Activated naive CD4-positive, alpha-beta T cell treated with Interleukin-2 at 50 U/mL for 16 hours (primary cell): ENCODE measurements around the gene RABL6.
"Not testable (repeated sequence)": the region's sequence is repeated elsewhere in the genome, so short reads cannot be mapped to it uniquely, and the experiment has no call there.

Source experiments
- DNase-seq: peaks from one replicate; pipeline ENCODE4 v3.0.0-alpha.2; 2020

The RABL6 gene

DNA sequence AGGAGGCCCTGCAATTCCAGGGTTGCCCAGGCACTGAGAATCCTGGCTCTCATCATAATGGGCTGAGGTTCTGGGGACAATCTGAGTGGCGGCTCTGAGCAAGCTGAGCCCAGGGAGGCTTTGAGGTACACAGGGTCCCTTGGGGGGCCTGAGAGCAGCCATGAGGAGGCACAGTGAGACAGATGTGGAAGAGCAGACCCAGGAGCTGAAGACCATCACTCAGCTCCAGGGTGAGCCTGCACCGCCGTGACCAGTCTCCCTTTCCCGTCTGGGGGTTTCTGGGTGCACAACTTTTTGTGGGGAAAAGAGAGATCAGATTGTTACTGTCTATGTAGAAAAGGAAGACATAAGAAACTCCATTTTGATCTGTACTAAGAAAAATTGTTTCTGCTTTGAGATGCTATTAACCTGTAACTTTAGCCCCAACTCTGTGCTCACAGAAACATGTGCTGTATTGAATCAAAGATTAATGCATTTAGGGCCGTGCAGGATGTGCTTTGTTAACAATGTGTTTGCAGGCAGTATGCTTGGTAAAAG, 11.4 kb upstream of the RABL6 start, which contains the start of gene CCDC183:
TSS of gene CCDC183 (plus strand) at position 101 of the 537 bp plus-strand sequence. CDS start at position 161, 60 bp downstream.
- DNase-seq, result no peak

DNA sequence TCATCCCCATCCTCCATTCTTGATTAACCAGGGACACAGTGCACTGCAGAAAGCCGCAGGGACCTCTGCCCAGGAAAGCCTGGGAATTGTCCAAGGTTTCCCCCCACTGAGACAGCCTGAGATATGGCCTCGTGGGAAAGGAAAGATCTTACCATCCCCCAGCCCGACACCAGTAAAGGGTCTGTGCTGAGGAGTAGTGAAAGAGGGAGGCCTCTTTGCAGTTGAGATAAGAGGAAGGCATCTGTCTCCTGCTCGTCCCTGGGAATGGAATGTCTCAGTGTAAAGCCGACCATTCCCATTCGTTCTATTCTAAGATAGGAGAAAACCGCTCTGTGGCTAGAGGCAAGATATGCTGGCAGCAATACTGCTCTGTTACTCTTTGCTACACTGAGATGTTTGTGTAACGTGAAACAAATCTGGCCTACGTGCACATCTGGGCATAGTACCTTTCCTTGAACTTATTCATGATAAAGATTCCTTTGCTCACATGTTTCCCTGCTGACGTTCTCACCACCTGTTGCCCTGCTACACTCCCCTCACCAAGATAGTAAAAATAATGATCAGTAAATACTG, 10.9 kb upstream of the RABL6 start:
- not testable (repeated sequence) for DNase-seq

DNA sequence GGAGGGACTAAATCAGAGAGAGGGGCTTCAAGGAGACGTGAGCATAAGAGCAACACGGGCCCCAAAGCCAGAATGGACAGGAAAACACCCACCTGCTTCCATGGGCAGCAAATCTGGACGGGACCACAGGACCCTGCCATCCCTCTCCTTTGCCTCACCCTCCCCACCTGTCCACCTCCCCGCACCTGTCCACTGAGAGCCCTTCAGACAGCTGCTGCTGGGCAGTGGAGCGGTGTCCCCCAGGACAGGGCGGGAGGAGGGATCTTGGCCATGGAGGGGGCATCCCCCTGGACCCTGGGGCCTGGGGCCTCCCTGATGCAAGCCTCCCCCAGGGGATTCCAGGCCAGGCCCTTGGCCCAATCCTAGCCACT, 9.1 kb upstream of the RABL6 start:
- DNase-seq, result no peak

DNA sequence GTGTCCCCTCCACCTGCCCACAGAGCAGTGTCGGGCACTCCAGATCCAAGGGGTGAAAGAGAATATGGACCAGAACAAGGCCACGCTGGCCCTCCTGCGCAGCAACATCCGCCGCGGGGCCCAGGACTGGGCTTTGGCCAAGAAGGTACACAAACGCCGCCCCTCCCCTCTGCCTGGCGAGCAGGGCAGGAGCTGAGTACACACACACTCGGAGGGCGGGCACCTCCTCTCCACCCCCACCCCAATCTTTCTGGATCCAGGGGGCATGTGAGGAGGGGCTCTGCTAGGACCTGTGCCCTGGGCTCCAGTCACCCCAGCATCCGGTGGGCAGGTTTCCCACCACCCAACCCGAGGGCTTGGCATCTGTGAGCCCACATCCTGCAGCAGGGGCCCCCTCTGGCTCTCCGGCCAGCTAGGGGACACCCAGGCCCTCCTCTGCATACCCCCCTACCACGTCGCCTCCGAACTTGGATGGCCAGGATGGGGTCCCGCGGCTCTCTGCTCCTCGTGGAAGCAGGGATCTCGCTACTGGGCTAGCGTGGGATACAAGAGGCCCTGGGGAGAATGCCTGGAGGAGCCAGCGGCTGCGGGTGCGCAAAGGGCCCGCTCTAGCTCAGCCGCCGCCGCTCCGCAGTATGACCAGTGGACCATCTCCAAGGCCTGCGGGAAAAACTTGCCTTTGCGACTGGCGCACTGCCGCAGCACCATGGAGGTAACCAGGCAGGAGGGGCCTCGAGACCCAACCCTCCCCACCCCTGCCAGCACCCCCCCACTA, 8.5 kb upstream of the RABL6 start:
- DNase-seq, result no peak

DNA sequence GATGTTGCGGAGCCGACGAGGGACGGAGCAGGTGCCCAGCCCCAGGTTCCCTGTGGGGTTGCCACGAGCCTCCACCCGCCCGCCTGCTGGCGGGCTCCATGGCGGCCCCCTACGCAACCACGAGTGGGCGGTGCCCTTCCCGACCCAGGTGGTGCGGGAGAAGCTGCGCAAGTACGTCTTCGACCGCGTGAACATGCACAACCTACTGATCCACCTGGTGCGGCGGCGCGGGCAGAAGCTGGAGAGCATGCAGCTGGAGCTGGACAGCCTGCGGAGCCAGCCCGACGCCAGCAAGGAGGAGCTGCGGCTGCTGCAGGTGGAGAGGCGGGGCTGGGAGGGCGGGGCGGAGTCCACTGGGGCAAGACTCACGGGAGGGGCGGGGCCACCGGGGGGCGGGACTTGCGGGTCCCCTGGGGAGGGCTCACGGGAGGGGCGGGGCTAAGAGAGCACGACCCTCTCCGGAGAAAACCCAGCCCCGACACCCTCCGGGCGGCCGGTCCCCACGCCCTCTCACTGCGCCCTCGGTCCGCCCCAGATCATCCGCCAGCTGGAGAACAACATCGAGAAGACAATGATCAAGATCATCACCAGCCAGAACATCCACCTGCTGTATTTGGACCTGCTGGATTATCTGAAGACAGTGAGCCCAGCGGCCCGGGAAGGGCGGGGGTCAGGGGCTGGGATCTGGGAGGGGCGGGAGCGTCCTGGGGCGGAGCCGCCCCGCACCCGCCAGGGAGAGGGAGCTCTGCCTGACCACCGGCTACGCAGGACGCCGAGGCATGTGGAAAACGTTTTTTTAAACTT, 7.7 kb upstream of the RABL6 start:
- peak; percentile 84 for DNase-seq

DNA sequence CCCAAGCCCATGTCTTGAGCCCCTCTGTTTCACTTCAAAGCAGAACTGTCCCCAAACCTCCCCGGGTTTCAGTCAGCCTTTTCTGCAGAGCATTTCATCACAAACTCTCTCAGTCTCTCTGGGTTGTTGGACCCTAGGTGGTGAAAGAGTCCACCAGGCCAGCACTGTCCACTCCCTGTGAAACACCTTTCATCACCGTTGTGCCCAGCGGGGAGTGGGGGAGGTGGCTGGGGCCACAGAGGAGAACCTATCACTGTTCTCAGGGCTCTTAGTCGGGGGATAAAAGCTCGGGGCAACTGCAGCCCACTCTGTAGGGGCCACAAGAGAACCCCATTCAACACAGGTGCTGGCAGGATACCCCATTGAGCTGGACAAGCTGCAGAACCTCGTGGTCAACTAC, 5.4 kb upstream of the RABL6 start:
- DNase-seq, result no peak

DNA sequence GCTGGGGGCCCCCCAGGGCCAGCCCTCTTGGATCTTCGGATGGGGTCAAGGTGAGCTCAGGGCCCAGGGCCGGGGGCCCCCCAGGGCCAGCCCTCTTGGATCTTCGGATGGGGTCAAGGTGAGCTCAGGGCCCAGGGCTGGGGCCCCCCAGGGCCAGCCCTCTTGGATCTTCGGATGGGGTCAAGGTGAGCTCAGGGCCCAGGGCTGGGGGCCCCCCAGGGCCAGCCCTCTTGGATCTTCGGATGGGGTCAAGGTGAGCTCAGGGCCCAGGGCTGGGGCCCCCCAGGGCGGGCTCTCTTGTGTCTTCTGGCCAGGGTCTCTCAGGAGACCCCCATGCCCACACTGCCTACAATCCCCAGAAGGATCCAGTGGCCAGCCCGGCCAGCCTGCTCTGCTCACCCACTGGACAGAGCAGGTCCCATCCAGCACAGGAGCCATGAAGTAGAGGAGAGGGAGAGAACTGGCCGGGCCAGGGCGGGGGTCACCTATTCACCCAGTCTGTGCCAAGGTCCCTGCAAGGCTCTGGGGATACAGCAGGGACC, 4.7 kb upstream of the RABL6 start:
- not testable (repeated sequence) for DNase-seq

DNA sequence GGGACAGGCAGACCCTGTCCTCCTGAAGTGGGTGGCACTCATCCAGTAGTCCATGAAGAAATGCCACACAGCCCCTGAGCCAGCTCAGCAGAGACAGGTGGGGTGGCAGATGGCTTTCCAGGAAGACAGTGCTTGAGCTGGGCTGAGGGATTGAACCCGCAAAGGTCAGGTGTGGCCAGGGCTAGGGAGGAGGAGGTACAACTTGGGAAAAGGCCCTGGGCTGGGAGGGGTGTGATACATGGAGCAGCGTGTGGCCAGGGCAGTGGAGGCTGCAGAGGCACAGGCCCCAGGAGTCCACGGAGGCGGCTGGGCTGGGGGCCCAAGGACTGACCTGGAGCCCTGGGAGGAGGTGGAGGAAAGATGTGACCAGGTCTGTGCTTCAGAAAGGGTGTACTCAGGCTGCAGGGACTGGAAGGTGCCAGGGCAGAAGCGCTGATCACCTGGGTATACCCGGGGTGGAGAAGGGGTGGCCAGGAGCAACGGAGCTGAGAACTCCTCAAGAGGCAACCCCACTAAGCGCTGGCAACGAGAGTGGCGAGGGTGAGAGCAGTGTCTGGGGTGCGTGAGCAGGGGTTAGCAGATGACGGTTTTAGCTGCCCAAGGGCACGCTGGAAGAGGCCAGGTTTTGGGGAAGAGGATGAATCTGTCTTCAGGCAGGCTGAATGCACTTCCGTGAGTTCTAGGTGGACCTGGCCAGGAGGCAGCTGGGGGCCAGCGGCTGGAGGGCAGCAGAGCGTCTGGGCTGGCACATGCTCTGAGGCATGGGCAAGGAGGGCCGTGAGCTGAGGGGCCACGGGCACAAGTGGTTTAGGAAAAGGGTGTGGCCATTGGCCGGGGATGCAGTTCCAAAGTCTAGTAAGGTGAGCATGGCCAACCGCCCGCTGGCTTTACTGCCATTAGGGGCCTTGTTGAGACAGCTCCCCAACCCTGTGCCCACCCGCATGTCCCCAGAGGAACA, 3.9 kb upstream of the RABL6 start:
- no peak for DNase-seq

DNA sequence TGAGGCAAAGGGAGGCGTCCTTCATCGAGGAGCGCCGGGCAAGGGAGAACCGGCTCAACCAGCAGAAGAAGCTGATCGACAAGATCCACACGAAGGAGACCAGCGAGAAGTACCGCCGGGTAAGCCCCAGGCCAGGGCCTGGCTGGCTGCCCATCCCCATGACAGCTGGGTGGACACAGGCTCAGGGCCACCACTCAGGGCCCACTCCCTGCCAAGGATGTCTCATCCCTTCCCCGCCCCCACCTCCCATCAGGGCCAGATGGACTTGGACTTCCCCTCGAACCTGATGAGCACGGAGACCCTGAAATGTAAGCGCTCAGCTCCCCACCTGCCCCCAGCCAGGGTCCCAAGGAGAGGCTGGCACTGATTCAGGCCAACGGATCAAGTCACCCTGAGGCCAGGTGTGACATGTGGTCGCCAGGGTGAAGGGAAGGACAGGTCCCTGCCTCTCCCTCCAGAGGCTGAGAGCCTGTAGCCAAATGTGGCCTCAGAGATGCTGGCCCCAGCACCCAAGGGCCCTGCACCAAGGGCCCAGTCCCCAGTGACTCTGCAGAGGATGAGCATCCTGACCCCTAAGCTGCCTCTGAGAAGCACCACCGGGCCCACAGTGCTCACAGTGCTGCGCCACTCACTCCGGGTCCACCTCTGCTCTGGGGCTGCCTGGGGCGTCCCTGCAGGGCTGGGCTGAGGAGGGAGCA, 3.1 kb upstream of the RABL6 start:
- no peak for DNase-seq

DNA sequence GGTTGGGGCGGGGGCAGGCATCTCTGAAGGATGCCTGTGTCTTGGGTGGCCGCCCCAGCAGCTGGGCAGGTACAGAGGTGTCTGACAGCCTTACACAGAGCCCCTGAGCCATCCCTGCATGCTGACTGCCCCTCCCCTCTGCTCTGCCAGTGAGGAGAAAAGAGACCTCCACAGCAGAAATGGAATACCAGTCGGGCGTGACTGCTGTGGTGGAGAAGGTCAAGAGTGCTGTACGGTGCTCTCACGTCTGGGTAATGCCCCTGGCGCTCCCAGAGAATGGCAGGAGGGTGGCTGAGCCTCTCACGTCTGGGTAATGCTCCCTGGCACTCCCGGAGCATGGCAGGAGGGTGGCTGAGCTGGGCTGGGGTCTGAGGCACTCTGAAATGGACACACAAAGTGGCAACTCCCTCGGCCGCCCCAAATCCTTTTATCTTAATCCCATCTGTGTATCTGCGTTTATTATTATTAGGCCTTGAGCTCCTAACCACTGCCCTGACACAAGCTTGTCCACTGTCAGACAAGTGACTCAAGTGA, 2.5 kb upstream of the RABL6 start:
- DNase-seq, result no peak

DNA sequence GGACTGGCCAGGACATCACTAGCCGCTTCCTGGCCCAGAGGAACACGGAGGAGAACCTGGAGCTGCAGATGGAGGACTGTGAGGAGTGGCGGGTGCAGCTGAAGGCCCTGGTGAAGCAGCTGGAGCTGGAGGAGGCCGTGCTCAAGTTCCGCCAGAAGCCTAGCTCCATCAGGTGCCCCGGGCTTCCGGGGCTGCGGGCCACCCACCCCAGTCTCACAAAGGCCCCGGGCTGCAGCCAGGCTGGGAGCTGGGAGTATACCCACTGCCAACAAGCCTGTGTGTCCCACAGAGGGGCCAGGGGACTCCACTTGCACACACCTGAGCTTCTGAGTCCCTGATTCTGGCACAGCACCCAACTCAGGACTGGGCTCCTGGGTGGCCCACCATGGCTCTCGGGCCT, 1.7 kb upstream of the RABL6 start:
- no peak for DNase-seq

DNA sequence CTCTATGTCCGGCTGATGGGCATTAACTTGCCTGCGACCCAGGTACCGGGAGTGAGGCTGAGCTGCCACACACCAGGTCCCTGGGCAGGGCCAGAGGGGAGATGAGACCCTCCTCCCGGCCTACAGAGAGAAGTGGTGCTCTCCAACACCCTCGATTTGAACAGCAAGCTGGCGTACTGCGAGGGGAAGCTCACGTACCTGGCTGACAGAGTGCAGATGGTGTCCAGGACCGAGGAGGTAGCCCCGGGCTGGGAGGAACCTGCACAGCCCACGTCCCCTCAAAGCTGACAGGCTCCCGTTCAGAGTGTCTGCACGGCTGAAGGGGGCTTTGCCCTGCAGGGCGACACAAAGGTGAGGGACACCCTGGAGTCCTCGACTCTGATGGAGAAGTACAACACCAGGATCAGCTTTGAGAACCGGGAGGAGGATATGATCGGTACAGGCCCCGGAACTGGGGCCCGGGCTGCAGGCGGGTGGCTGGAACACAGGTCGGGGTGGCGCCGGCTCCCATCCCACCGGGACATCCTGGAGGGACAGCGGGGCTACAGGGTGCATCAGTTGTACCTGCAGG, 1.0 kb upstream of the RABL6 start:
- no peak for DNase-seq

DNA sequence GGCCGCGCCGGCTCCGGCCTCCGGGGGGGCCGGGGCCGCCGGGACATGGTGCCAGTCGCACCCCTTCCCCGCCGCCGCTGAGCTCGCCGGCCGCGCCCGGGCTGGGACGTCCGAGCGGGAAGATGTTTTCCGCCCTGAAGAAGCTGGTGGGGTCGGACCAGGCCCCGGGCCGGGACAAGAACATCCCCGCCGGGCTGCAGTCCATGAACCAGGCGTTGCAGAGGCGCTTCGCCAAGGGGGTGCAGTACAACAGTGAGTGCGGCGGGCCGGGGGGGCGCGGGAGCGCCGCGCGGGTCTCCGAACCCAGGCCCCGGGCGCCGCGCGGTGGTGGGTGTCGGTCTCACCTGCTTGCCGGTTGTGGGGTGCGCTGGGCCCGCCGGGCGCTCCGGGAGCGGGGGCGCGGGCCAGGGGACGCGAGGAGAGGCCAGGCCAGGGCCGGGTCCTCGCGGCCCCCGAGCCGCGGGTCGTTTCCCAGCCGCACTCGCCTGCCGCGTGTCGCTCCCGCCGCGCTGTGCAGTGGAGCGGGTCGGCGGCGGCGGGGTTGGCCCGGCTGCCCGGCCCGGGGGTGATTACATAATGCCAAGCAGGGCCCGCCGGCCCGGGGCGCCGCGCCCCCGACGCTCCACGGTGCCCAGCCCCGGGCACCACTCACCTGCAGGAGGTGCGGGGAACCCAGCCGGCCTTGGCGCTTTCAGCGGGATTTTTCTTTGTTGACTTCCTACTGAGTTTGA, 492 bp downstream of the RABL6 start:
- DNase-seq, result peak; percentile 55

DNA sequence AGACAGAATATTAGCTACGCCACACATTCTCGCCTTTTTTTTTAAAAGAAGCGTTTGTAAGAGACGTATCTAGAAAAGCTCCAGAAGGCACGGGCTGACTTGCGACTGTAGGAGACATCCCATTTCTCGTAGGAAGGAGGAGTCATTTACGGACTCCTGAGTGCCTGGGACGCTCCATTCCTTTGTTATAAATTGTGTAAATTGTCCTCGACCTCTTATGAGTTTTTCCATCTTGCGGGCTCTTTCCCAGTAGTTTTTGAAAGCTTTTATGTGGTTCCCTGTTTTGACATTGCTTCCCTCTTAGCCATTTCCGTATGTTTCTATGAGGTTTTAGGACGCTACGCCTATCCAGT, 1.0 kb downstream of the RABL6 start:
- no peak for DNase-seq

DNA sequence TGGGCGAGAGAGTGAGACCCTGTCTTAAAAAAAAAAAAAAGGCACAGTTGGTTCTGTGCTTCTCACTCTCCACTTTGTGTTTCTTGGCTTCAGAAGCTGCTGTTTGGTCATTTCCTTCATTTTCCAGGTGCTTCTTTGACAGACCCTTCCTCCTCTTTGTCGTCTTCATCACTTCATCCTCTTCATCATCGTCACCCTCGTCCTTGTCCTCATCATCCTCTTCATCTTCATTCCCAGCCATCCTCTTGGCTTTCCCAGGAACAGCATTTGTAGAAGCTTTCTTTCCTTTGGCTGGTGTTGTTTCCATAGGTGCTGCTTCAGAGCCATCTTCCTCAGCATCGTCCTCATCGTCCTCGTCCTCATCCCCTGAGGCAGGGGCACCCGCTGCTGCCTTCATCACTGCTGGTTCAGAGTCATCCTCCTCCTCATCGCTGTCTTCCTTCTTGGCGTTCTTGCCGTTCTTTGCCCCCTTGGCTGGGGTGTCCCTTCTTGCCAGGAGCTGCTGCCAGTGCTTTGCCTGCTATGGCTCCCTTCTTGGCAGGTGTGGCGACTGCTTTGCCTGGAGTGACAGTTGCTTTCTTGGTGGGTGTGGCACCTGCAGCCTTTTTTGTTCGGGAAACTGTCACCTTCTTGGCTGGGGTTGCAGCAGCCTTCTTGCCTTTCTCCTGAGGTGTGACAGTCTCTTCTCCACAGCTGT, 7.1 kb downstream of the RABL6 start:
- DNase-seq, result no peak

DNA sequence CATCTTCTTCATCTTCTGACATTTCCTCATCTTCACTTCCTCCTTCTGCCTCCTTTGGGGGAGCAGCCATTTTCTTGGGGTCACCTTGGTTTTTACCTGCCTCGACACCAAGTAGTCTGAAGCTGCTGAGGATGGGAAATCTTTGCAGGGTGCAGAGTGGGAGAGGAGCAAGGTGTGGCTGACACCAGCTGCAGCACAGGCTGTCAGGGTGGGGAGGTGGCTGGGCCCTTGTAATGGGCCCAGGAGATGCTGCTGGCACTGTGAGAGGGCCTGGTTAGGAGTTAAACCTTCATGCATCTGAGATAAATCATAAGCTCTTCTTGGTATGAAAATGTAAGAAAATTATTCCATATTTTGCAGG, 7.7 kb downstream of the RABL6 start:
- no peak for DNase-seq

DNA sequence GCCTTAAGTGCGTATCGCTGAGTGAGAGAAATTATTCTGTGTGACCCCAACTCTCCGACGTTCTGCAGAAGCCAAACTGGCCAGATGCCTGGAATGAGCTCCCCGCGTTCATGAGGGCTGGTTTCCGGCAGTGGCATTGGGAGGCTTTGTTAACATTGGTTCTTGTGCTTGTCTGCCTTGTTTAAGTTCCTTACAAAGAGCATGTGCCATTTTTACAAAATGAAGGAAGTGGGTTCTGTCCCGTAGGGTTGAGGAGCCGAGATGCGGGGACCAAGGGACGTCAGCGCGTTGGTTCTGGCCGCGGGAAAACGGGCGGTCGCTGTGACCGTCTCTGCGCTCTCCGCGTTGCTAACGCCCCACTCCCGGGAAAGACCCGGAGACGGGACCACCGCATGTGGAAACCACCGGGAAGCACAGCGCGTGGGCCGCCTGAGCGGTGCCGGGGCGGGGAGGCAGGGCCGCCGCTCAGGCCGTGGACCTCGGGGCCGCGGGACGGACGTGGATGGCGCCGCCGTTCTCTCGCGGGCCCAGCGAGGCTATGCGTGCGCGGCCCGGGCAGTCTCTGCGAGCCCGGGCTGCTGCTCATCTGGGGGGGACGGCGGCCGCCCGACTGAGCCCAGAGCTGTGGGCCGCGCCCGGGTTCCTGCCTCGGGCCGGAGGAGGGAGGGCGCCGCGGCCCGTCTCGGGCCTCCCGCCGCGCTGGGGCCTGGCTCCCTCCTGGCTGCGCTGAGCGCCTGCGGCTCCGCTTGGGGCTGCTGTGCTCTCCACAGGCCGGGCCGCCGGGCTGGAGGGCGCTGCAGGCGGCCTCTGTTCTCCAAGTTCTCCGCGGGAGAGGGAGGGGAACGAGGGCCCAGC, 13.4 kb downstream of the RABL6 start:
- no peak for DNase-seq

DNA sequence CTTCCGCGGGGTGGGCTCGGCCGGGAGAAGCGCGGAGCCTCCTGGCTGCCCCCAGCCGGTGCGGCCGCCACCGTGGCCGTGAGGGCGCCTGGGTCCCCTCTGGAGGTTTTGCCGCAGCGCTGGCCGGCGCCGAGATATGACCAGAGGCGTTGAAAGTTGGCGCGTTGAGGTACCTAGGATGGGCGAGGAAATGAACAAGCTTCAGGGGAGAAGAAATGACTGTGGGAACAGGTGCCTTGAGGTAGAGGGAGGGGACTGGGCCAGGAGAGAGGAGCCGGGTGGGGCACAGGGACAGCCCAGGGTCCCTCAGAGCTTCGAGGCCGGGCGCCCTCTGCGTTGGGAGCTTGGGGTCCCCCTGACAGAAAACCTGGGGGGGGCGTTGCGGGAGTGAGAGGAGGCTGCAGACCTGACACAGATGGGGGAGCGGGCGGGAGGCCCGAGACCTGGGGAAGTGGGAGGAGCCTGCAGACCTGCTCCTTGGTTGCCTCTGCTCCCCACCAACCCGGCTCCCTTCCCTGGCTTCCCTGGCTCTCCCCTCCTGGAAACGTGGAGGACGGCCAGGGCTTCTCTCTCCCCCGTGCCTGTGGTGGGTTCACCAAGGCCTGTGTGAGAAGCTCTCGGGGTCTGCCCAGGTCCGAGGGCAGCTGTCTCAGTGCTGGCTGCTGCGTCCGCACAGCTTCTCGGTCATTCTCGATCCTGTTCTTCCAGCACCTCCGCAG, 14.2 kb downstream of the RABL6 start:
- no peak for DNase-seq
